Stimulated activated effector memory CD8-positive, alpha-beta T cell treated with anti-CD3 and anti-CD28 coated beads, Interleukin-12 subunit alpha, Interleukin-12 subunit beta, amount 100 ng/mL, for 72 hours (primary cell): ENCODE data around the gene IL1RN.

Experiments
- ATAC-seq: fragments of 150-1000 bp; cut with Tn5 transposase; 2 replicates; pipeline ENCODE4 v1.10.0; 2021
- DNase-seq, 2 donors: peaks; one replicate each; pipeline ENCODE4 v3.0.0; 2021 to 2022; ENCODE audit warnings: low spot score in 2 of 2
- H3K27ac Mint-ChIP-seq: one replicate; pipeline ENCODE4 v1.8.0; 2022; ENCODE audit warnings: mild to moderate bottlenecking, mixed read lengths
- H3K36me3 Mint-ChIP-seq: one replicate; pipeline ENCODE4 v1.8.0; 2022; ENCODE audit warnings: mild to moderate bottlenecking, mixed read lengths
- H3K4me1 Mint-ChIP-seq: one replicate; pipeline ENCODE4 v1.8.0; 2022; ENCODE audit warnings: mixed read lengths
- H3K4me3 Mint-ChIP-seq: one replicate; pipeline ENCODE4 v1.8.0; 2022; ENCODE audit warnings: mild to moderate bottlenecking, mixed read lengths
- H3K9me3 Mint-ChIP-seq: one replicate; pipeline ENCODE4 v1.8.0; 2022; ENCODE audit warnings: mixed read lengths

The IL1RN gene, protein sequence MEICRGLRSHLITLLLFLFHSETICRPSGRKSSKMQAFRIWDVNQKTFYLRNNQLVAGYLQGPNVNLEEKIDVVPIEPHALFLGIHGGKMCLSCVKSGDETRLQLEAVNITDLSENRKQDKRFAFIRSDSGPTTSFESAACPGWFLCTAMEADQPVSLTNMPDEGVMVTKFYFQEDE

DNA sequence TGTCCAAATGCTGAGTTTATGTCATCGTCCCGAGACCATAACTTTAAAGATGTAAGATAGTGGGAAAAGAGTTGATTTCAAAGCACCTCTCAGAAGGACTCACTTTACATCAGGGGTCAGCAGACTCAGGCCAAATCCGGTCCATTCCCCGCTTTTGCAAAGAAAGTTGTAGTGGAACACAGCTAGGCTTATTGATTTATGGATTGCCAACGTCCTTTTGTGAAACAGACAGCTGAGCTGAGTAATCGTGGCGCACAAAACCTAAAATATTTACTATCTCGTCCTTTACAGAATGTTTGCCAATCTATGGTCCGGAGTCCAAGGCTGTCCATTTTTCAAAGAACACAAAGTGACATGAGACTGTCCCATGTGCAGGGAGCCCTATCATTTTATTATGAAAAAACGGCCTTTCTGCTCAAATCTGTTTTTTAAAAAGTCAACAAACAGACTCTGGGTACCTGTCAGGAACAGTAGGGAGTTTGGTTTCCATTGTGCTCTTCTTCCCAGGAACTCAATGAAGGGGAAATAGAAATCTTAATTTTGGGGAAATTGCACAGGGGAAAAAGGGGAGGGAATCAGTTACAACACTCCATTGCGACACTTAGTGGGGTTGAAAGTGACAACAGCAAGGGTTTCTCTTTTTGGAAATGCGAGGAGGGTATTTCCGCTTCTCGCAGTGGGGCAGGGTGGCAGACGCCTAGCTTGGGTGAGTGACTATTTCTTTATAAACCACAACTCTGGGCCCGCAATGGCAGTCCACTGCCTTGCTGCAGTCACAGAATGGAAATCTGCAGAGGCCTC lies at the start of gene IL1RN:
TSS of gene IL1RN (plus strand) at position 754 of the 801 bp plus-strand sequence. CDS start at position 781, 27 bp downstream.
- ATAC-seq (peak; percentile 47), DNase-seq (peak in 1 of 2 donors; percentile 52)
- Mint-ChIP-seq H3K4me3 (no peak within 1 kb of the TSS), H3K4me1 (peaks cover 38% of the 10 kb centered on the region), H3K36me3 (no peaks in the 10 kb centered on the region), H3K9me3 (no peaks in the 10 kb centered on the region), H3K27ac (peak within 1 kb of the TSS; percentile 43)

DNA sequence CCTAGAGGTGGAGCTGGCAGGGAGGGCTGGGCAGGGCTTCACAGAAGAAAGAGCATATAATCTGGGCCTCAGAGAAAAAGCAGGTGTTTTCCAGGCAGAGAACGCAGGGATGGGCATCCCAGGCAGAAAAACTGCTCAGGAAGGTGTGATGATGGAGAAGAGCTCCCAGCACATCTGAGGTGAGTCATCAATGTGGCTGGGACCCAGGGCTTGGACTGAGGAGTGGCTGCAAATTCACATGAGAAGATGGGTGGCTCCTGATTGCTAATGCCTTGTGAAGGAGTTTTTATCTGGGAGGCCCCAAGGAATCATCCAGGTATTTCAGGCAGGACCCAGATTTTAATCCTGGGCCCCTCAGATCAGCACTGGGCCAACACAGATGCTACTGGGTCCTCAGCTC lies 49.5 kb upstream of the IL1RN start:
- no peaks in the 10 kb centered on the region for H3K9me3 Mint-ChIP-seq
- ATAC-seq, result no peak
- no peak overlapping the region for H3K27ac Mint-ChIP-seq
- H3K4me1 Mint-ChIP-seq, result peaks cover 15% of the 10 kb centered on the region
- DNase-seq, result no peak
- H3K4me3 Mint-ChIP-seq, result no peak overlapping the region
- H3K36me3 Mint-ChIP-seq, result no peaks in the 10 kb centered on the region

DNA sequence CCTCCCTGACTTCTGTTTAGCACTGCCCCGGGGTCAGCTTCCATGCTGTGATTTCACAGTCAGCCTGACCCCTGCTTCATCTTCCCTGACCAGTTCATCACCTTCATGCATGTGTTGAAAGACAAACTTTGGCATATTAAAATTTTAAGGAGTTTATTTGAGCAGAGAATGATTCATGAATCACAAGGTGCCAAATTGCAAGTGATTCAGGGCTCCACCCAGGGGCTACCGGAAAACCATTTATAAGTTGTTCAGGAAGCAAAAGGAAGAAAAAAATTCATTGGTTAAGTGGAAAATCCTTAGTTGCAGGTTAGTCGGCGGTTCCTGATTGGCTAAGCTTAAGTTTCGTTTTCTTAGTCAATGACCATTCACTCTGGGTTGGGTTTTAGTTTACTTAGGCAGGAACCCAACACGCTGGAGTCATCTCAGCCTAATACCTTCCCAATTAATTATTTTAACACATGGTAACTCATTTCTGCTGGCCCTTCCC lies 49.0 kb upstream of the IL1RN start:
- no peak for ATAC-seq
- H3K27ac Mint-ChIP-seq, result no peak overlapping the region
- no peaks in the 10 kb centered on the region for H3K9me3 Mint-ChIP-seq

DNA sequence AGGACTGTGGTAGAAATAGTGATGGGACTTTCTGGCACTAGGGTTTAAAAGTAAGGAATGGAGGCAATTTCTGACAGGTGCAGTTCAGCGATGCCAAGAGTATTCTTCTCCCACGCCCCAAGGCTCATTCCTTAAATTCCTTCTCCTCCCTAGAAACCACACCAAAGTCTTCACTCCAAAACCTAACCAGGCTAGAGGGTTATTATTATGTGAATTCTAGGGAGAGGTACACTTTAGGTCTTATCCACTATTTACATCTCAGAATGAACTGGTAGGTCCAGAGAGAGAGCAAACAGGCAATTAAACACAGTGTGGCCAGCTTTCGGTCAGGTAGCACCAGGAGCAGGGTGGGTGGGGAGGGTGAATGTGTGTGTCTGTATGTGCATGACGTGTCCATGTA lies 48.3 kb upstream of the IL1RN start:
- Mint-ChIP-seq H3K4me1 (peaks cover 20% of the 10 kb centered on the region), H3K36me3 (no peaks in the 10 kb centered on the region), H3K4me3 (no peak overlapping the region), H3K9me3 (no peaks in the 10 kb centered on the region), H3K27ac (no peak overlapping the region)
- no peak for DNase-seq
- ATAC-seq, result no peak

More for the DNA sequence above, 49.0 kb upstream of the IL1RN start:
- peaks cover 17% of the 10 kb centered on the region for H3K4me1 Mint-ChIP-seq
- H3K4me3 Mint-ChIP-seq, result no peak overlapping the region
- DNase-seq, result no peak
- no peaks in the 10 kb centered on the region for H3K36me3 Mint-ChIP-seq

DNA sequence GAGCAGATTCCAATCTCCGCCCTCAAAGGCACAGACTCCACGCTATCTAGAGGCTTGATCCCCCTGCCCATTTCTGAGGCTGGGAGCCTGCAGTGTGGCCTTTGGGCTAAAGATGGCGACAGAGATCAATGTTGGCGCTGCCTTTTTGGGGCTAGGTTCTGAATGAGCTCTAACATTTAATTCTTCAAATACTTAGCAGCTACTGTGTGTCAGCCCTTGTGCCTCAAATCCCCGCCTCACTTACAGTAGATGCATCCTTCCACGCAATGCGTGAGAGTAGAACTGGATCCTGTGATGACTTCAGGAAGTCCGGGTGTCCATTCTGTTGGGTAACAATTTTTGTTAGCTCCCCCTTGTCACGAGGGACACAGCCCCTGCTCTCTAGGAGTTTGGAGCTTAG lies 47.3 kb upstream of the IL1RN start:
- H3K4me3 Mint-ChIP-seq, result no peak overlapping the region
- peak; percentile 54 for ATAC-seq
- H3K27ac Mint-ChIP-seq, result no peak overlapping the region
- H3K9me3 Mint-ChIP-seq, result no peaks in the 10 kb centered on the region
- H3K4me1 Mint-ChIP-seq, result peaks cover 22% of the 10 kb centered on the region
- DNase-seq, result peak; percentile 54 to 81
- H3K36me3 Mint-ChIP-seq, result no peaks in the 10 kb centered on the region

DNA sequence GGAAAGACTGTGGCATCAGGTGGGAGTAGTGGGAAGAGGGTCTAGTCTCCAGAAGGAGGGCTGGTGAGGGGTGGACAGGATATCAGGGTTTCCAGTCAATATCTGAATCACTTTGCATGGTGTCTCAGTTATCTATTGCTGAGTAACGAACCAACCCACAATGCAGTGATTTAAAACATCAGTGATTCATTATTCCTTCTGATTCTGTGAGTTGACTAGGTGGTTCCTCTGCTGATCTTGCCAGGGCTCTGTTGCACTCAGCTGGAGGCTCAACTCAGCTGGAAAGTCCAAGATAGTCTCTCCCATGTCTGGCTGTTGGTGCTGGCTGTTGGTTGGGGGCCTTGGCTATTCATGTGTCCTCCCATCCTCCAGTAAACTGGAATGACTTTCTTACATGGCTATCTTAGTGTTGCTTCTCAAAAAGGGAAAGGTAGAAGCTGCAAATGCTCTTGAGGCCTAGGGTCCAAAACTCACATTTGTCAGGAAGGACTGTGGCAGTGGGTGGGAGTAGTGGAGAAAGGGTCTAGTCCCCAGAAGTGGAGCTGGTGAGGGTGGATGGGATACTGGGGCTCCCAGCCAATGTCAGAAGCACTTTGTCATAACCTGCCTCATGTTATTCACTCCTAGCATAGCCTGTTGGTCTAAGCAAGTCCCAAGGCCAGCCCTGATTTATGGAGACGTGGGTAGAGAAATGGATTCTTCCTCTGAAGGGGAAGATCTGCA lies 45.7 kb upstream of the IL1RN start:
- no peaks in the 10 kb centered on the region for H3K9me3 Mint-ChIP-seq
- no peak overlapping the region for H3K4me3 Mint-ChIP-seq
- ATAC-seq (peak; percentile 73), DNase-seq (no peak)
- no peak overlapping the region for H3K27ac Mint-ChIP-seq
- peaks cover 27% of the 10 kb centered on the region for H3K4me1 Mint-ChIP-seq
- no peaks in the 10 kb centered on the region for H3K36me3 Mint-ChIP-seq

DNA sequence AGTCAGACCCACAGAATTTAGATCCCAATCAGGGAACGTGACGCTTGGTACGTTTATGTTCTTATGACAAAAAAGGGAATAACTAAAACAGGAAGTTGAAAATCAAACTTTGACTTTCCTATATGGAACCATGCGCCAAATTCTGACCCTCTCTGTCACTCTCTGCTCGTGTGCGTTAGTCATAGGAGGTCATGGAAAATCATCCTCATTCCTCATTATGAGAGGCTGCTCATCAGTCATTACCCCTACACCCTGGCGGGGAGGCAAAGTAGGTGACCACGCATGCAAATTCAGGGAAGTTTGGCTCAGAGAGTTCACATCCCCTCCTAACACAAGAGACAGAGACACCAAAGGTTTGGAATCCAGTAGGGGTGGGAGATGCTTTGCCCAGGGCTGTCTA lies 44.1 kb upstream of the IL1RN start:
- Mint-ChIP-seq H3K4me1 (peaks cover 27% of the 10 kb centered on the region), H3K36me3 (no peaks in the 10 kb centered on the region), H3K27ac (no peak overlapping the region), H3K4me3 (no peak overlapping the region), H3K9me3 (no peaks in the 10 kb centered on the region)
- no peak for DNase-seq
- peak; percentile 34 for ATAC-seq

DNA sequence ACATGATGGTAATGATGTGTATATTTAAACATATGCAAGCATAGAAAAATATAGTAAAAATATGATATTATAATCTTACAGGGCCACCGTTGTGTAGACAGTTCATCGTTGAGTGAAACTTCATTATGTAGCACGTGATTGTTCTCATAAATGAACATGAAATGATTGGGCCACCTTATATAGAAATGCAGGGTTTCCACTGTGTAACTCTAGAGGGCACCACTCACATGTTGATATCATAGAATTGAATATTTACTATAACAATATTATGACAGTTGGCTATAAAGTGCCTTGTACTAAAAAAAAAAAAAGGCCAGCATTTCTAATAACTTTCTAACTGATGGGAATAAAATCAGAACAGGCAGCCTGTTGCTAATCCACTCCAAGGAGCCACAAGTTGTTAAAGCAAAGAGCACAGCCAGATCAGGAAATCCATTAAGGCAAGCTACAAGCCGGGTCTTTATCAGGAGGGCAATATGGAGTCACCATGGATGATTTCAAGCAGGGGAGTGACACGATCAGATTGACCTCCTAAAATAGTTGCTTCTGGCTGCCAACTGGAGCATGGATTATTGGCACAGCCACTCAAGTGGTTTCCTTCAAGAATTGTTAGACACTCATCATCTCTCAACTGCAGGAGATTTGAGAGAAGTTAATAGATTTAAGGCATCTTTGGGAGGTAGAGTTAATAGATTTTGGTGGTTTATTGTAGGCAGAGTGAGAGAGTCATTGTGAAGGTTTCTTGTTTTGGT lies 43.0 kb upstream of the IL1RN start:
- Mint-ChIP-seq H3K9me3 (no peaks in the 10 kb centered on the region), H3K4me3 (no peak overlapping the region), H3K36me3 (no peaks in the 10 kb centered on the region), H3K27ac (no peak overlapping the region), H3K4me1 (peaks cover 27% of the 10 kb centered on the region)
- ATAC-seq (peak; percentile 57), DNase-seq (no peak)

DNA sequence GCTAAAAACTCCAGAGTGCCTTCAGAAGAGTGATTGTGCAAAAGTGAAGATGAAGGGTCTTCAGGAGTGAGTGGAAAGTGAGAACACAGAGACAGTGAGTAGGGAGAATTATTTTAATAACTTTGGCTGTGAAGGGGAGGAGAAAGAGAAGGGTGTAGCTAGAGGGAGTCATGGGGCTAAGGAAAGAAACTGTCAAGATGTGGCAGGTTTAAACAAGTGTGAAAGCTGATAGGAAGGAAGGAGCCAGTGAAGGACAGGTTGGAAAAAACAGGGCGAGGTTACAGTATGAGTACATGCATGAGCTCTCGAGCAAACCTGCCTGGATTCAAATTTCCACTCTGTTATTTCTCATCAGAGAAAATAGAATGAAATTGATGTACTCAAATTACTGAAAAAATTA lies 41.9 kb upstream of the IL1RN start:
- Mint-ChIP-seq H3K27ac (peak overlapping the region; percentile 2), H3K9me3 (no peaks in the 10 kb centered on the region), H3K4me1 (peaks cover 27% of the 10 kb centered on the region), H3K4me3 (no peak overlapping the region), H3K36me3 (no peaks in the 10 kb centered on the region)
- DNase-seq (no peak), ATAC-seq (no peak)

DNA sequence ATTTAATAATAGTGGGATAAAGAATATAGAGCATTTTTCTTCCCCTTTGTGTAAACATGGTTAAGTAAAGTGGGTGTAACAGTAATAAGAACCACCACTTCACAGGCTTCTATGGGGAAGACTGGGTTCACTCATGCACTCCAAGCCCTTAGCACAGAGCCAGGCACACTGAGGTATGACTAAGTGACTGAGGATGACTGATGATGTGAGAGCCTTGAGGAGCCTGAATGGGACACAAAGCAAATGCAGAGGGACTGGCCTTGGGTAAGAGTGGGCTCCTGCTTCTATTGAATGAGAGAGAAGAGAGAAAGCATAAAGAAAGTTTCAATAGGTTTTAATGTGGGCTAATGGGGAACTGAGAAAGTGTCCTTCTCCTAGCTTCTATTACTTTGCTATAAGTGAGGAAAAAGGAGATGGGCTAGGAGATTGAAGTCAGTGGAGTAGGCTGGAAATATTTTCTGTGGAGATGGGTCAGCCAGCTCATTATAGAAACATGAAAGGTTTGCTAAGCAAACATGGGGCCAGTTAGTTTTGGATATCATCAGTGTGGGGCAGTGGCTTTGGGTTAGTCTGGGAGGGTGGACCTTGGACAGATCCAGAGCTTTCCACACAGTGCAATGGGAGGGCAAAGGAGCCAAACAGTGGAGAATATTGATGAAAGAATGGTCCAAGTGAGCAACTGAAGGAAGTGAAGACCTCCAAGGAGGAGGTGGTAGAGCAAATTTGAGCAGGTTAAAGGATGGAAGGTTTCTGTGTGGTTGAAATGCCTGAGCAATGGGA lies 39.0 kb upstream of the IL1RN start:
- ATAC-seq, result no peak
- peaks cover 17% of the 10 kb centered on the region for H3K4me1 Mint-ChIP-seq
- H3K36me3 Mint-ChIP-seq, result no peaks in the 10 kb centered on the region
- H3K9me3 Mint-ChIP-seq, result no peaks in the 10 kb centered on the region
- no peak overlapping the region for H3K27ac Mint-ChIP-seq
- no peak overlapping the region for H3K4me3 Mint-ChIP-seq
- DNase-seq, result no peak

DNA sequence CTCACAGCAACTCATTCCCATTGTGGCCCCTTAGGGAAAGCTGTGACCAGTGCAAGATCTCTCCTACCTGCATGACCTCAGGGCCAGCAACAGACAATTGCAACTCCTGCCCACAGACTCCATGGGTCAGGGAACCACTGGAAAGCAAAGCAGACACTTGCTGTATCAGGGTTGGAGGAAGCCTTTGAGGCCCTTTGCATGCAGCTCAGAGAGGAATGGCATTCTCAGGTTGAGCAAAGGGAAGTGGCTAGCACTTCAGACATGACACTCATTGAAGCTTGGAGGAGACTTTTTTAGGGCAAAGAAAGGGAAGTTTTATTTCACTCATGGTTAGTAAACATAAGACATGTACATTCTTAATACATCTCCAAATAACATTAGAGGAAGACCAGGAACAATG lies 37.5 kb upstream of the IL1RN start:
- peak; percentile 78 for ATAC-seq
- H3K36me3 Mint-ChIP-seq, result no peaks in the 10 kb centered on the region
- H3K9me3 Mint-ChIP-seq, result no peaks in the 10 kb centered on the region
- H3K4me3 Mint-ChIP-seq, result no peak overlapping the region
- H3K4me1 Mint-ChIP-seq, result peaks cover 8% of the 10 kb centered on the region
- DNase-seq, result no peak
- no peak overlapping the region for H3K27ac Mint-ChIP-seq

DNA sequence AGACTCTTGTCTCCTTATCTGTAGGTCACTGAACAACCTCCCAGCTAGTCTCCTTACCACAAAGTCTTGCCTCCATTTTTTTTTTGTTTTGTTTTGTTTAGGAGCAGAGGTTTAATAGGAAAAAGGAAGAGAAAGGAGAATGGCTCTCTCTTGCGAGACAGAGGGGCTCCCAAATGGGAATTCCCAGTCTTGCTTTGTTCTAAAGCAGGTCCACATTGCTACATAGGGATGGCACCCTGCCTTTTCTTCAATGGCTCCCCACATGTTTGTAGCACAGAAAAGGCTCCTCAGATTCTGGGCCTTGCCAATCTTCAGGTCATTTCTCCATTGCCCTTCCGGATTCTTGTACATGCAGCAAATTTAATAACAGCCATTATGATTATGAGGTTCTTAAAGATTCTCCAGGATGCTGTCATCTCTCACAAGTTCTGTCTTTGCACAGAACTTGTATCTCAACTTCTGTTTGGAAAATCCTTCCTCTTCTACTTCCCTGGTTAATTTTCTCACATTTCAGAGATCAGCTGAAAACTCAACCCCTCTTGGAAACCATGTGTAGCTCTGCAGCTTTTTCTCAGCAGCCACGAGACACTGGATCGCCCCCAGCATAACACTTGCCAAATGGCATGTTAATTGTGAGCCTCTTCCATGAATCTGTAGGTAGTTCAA lies 36.0 kb upstream of the IL1RN start:
- peaks cover under 1% of the 10 kb centered on the region for H3K4me1 Mint-ChIP-seq
- no peak overlapping the region for H3K4me3 Mint-ChIP-seq
- H3K9me3 Mint-ChIP-seq, result peaks cover 4% of the 10 kb centered on the region
- no peaks in the 10 kb centered on the region for H3K36me3 Mint-ChIP-seq
- ATAC-seq, result no peak
- H3K27ac Mint-ChIP-seq, result no peak overlapping the region
- no peak for DNase-seq

DNA sequence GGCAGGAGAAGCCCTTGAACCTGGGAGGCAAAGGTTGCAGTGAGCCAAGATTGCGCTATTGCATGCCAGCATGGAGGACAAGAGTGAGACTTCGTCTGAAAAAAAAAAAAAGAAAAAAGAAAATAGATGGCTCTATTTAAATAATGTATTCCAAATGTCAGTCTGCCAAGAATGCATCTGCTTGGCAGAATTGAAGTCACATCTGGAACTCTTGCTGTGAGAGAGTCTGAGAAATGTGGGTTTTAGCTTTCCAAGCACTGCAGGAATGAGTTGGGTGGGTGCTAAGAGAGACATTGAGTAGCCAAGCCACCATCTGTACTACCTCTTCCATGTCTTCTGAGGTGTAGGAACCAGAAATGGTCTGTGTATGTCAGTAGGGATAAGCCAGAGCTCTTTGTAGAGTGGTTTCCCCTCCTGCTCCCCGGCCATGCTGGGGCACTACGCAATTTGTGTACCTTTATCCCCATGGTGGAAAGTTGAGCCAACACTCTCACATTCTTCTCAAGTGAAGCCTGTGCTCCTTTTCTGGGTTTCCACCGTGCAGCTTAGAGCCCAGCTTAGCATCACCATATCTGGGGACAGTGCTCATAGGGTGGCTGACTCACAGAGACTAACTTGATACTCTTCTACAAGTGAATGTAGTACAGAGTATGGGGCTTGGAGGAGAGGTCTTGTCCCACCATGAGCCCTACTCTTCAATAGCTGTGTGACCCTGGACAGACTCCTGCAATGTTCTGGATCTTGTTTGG lies 34.4 kb upstream of the IL1RN start:
- Mint-ChIP-seq H3K4me3 (no peak overlapping the region), H3K4me1 (peaks cover 18% of the 10 kb centered on the region), H3K9me3 (peaks cover 9% of the 10 kb centered on the region), H3K36me3 (peaks cover 4% of the 10 kb centered on the region), H3K27ac (no peak overlapping the region)
- DNase-seq, result no peak
- ATAC-seq, result peak; percentile 33
